Stimulated activated naive B cell treated with anti-CD40 and anti-IgM and Interleukin-4, amounts not matched to agents 10 μg/mL and 1 μg/mL and 100 μg/mL, for 72 hours (primary cell): ENCODE data around the gene CHD3.

Experiments
- ATAC-seq, 2 donors: fragments of 150-1000 bp; cut with Tn5 transposase; replicated peaks; 2 replicates each; pipeline ENCODE4 v1.10.0; 2021; ENCODE audit warnings: moderate library complexity in 1 of 2
- DNase-seq: peaks from one replicate; pipeline ENCODE4 v3.0.0; 2021
- H3K27ac Mint-ChIP-seq: one replicate; pipeline ENCODE4 v1.8.0; 2022; ENCODE audit warnings: mild to moderate bottlenecking, mixed read lengths
- H3K27me3 Mint-ChIP-seq, 2 donors: one replicate each; pipeline ENCODE4 v1.8.0; 2022; ENCODE audit warnings: mixed read lengths in 2 of 2
- H3K36me3 Mint-ChIP-seq, 2 donors: one replicate each; pipeline ENCODE4 v1.8.0; 2022; ENCODE audit warnings: mixed read lengths in 2 of 2, mild to moderate bottlenecking in 1 of 2
- H3K4me1 Mint-ChIP-seq, 2 donors: one replicate each; pipeline ENCODE4 v1.8.0; 2022; ENCODE audit warnings: mixed read lengths in 2 of 2, mild to moderate bottlenecking in 1 of 2
- H3K4me3 Mint-ChIP-seq, 2 donors: one replicate each; pipeline ENCODE4 v1.8.0; 2022; ENCODE audit warnings: mild to moderate bottlenecking in 2 of 2, mixed read lengths in 2 of 2, moderate library complexity in 1 of 2
- H3K9me3 Mint-ChIP-seq, 2 donors: one replicate each; pipeline ENCODE4 v1.8.0; 2022; ENCODE audit warnings: mixed read lengths in 2 of 2, mild to moderate bottlenecking in 1 of 2

The CHD3 gene

DNA sequence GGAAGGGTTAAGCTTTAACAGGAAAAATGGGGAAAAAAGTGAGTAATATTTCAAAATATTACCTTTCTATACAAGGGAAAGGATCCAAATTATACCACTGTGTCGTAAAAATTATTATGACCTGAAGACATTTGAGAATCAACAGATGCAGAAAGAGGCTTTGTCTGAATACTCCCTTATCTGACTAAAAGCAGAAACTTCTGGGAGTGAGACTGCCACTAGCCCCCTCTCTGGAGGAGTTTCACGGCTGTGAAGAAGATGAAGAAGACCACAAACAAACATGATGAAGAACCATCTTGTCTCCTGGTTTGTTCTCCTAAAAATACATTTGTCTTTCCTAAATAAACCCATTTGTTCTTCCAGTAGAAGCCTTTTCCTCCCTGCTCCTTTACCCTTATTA lies 72.8 kb downstream of the CHD3 start:
- ATAC-seq (no peak), DNase-seq (no peak)
- Mint-ChIP-seq H3K27me3 (peaks cover 5 to 16% of the 10 kb centered on the region in 2 donors), H3K4me3 (no peak overlapping the region), H3K27ac (no peak overlapping the region), H3K4me1 (no peaks in the 10 kb centered on the region), H3K9me3 (no peaks in the 10 kb centered on the region), H3K36me3 (no peaks in the 10 kb centered on the region)
